GM20431 (cell line): Measurements from ENCODE around the gene ANKRD29.
"Not testable (repeated sequence)": the region's sequence is repeated elsewhere in the genome, so short reads cannot be mapped to it uniquely, and the experiment has no call there.

Source experiments
- in situ Hi-C: fragments of 300-500 bp; cut with MseI, MboI; formaldehyde crosslinking; loops from one replicate; pipeline ENCODE4 v1.15.0; 2020; ENCODE audit warnings: low sequenced_read_pairs; ENCODE audit not compliant: unreplicated experiment

The ANKRD29 gene

GRCh38 chr18:23569299-23570063, 93.2 kb downstream of the ANKRD29 start:
- in situ Hi-C loops, result no loop called here

DNA sequence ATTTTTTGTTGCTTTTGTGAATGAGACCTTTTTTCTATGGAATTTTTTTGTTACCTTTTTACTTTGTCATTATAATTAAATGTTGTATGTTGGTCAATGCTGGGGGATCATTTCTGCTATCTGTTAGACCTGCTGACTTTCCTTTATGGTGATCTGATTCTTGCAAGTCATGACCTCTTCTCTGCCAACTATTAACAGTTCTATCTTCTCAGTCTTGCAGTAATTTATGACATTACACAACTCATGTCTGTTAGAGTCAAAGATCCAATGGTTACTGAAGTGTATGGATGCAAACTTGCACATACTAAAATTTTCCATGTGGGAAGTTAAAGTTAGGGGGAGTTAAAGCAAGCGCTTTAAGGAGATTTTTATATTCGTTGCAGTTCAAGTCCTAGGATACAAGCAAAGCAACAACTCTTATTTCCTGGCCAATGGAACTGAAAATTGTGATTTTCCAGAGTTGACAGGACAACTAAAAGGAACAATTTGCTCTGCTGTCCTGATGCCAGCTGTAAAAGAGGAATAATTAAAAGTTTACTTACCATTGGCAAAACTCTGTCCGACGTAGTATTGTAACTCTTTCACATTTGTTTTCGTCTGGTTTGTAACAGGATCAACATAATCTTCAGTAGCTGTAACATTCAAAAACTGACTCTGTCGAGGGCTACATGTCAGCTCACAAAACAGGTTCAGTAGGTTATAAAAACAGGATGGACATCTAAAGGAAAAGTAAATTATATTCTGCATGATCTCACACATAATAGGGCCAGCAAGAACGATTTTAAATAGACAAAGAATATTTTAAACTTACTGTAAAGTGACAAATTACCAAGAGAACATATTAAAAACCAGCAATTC, 94.2 kb downstream of the ANKRD29 start:
- in situ Hi-C loops, result no loop called here

DNA sequence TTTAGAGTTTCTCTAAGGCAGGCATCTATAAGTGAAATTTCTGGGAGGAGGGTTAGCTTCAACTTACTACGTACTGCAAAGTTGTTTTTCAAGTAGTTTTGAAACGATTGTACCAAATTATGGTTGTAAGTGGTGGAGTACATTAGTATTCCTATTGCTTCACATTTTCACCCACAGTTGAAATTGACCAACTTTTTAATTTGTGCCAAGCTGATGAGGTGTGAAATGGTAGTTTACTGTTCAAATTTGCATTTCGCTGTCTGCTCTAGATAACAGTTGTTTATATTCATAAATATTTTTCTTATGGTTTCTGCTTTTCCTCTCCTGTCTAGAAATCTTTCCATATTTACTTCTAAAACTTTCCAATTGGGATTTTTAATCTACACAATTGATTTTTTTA, 95.0 kb downstream of the ANKRD29 start:
- in situ Hi-C loops, result no loop called here

GRCh38 chr18:23565916-23566547, 96.7 kb downstream of the ANKRD29 start:
- in situ Hi-C loops, result no loop called here

- in situ Hi-C loops, result no loop called here
Observed at GRCh38 chr18:23563377-23564043, 99.2 kb downstream of the ANKRD29 start.

DNA sequence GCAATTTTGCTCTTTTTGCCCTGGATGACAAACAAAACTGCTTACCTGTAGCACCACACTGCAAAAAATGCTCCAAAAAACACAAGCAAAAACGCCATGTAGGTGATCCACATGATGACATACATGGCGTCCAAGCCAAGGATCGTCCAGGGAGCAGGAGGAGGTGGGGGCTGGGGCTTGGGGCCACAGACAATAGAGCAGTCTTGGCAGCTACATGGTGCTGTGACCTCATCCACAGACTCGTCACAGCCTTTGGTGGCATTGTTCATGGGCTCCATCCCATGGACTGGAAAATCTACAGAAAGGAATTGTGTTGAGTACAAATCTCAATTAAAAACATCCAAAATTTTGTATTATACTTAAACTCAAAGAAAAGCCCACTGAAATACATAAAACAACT, 102.5 kb downstream of the ANKRD29 start:
- in situ Hi-C loops, result no loop called here

DNA sequence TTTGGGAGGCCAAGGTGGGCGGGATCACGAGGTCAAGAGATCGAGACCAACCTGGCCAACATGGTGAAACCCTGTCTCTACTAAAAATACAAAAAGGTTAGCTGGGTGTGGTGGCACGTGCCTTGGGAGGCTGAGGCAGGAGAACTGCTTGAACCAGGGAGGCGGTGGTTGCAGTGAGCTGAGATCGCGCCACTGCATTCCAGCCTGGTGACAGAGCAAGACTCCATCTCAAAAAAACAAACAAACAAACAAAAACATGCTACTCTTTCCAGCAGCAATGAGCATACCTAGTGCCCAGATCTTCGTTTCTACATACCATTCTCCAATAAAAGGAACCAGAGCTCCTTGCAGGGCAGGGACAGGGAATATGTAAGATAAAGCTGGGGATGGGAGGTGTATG, 105.2 kb downstream of the ANKRD29 start:
- in situ Hi-C loops, result not testable (repeated sequence)

DNA sequence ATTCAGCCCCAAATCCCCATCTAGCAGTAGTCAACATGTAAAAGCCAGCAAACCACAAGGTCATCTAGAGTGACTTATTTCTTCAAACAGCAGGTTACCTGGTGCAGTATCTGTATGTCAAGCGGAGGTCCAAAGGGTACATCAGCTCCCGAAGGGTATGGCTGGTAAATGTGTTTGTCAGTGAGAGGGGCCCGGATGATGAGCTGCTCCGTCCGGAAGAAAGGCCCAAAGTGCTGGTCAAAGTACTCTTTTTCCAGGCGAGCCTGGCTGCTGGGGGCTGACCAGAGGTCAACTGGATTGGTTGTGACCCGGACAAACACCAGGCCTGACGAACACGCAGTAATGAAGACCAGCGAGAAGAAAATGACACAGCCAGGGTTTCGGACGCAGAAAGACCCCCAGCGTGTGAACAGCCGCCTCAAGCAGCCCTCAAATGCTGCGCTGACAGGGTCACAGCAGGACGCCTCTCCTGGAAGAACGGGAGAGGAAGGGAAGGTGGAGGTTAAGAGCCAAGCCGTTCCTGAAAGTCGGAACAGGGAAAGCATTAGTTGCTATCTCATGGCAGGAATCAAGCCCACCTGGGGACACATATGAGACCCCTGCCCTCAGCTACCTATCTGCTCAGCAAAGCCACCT, 106.4 kb downstream of the ANKRD29 start:
- in situ Hi-C loops, result no loop called here

DNA sequence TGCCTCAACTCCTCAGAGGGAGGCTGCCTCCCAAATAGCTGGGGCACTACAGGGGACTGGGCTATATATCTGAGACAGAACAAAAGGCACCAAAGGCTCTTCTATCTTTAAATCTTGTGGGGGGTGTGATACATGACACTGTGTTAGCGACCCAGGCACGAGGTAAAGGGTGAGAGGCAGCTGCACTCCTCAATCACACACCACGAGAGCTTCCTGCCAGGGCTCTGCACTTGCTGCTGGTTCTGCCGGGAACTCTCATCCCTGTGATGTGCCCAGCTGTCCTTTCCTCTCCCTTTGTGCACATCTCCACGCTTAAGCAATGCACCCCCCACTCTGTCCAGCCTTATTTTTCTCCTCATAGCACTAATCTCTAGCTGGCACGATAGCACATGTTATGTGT, 108.8 kb downstream of the ANKRD29 start:
- in situ Hi-C loops, result no loop called here

DNA sequence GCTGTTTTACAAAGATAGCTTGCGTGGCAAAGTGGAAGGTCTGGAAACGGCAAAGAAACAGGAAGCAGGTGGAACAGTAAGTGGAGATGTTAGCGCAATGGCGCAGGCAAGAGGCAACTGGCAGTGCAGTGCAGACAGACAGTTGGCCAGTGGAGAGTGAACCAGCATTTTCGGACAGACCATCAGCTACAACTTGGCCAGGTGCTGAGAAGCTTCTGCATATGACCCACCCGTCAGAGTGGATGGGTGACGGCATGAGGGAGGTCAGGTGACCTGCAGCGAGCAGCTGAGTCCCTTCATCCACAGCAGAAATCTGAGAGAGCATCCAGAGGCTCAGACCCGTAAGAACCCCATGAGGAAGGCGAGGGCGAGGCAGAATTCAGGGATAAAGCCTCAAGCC, 110.2 kb downstream of the ANKRD29 start:
- in situ Hi-C loops, result no loop called here

GRCh38 chr18:23551978-23552377, 110.7 kb downstream of the ANKRD29 start:
- in situ Hi-C loops, result no loop called here

GRCh38 chr18:23550898-23551297, 111.8 kb downstream of the ANKRD29 start:
- in situ Hi-C loops, result no loop called here
